Measurements from ENCODE around the gene UST.

Gene UST

GRCh38 chr6:148835920-148836441, 89.2 kb downstream of the UST start:
- H3K4me3 ChIP-seq (ENCODE audit: low read depth, low read length): no peak overlapping the region
- TF ChIP-seq CTCF (conservative IDR thresholded peaks at IDR 0.05; ENCODE audit: low read depth, low read length): no peak
- peak; percentile 47 for DNase-seq (ENCODE audit: low read depth)

- no peak overlapping the region for H3K4me3 ChIP-seq (ENCODE audit: low read depth, low read length)
- TF ChIP-seq CTCF (conservative IDR thresholded peaks at IDR 0.05; ENCODE audit: low read depth, low read length): no peak
- DNase-seq (ENCODE audit: low read depth): no peak
These were observed 89.9 kb downstream of the UST start for GRCh38 chr6:148836751-148837150.

GRCh38 chr6:148837941-148838340, 91.1 kb downstream of the UST start:
- no peak for DNase-seq (ENCODE audit: low read depth)
- no peak overlapping the region for H3K4me3 ChIP-seq (ENCODE audit: low read depth, low read length)
- no peak for TF ChIP-seq CTCF (conservative IDR thresholded peaks at IDR 0.05; ENCODE audit: low read depth, low read length)

- H3K4me3 ChIP-seq (ENCODE audit: low read depth, low read length): no peak overlapping the region
- TF ChIP-seq CTCF (conservative IDR thresholded peaks at IDR 0.05; ENCODE audit: low read depth, low read length): no peak
- DNase-seq (ENCODE audit: low read depth): no peak
These were observed 92.2 kb downstream of the UST start for GRCh38 chr6:148839044-148839443.

- no peak for TF ChIP-seq CTCF (conservative IDR thresholded peaks at IDR 0.05; ENCODE audit: low read depth, low read length)
- H3K4me3 ChIP-seq (ENCODE audit: low read depth, low read length): no peak overlapping the region
- no peak for DNase-seq (ENCODE audit: low read depth)
These were observed 93.4 kb downstream of the UST start for GRCh38 chr6:148840256-148840655.

- H3K4me3 ChIP-seq (ENCODE audit: low read depth, low read length): no peak overlapping the region
- no peak for TF ChIP-seq CTCF (conservative IDR thresholded peaks at IDR 0.05; ENCODE audit: low read depth, low read length)
- no peak for DNase-seq (ENCODE audit: low read depth)
These were observed 95.6 kb downstream of the UST start for GRCh38 chr6:148842296-148843019.

- no peak for DNase-seq (ENCODE audit: low read depth)
- H3K4me3 ChIP-seq (ENCODE audit: low read depth, low read length): no peak overlapping the region
- no peak for TF ChIP-seq CTCF (conservative IDR thresholded peaks at IDR 0.05; ENCODE audit: low read depth, low read length)
These were observed 98.6 kb downstream of the UST start for GRCh38 chr6:148845464-148845863.
